NOMO-1 treated with dmso at 0.1 percent for 144 hours (cell line): ENCODE data around the gene SLC4A7.

ENCODE experiments used
- DNase-seq: peaks from one replicate; lab custom pipeline; 2025; ENCODE audit not compliant: unreplicated experiment; lab: John Stamatoyannopoulos, UW

The SLC4A7 gene

GRCh38 chr3:27326629-27327545 is 157.3 kb downstream of the SLC4A7 start:
- DNase-seq = no peak

- no peak for DNase-seq
These were observed 158.0 kb downstream of the SLC4A7 start for GRCh38 chr3:27326202-27326601.

GRCh38 chr3:27325419-27325818 is 158.8 kb downstream of the SLC4A7 start:
- DNase-seq = no peak

- DNase-seq = no peak
These were observed 159.5 kb downstream of the SLC4A7 start for GRCh38 chr3:27324686-27325085.

GRCh38 chr3:27323087-27323570 is 161.1 kb downstream of the SLC4A7 start:
- DNase-seq = no peak
